Endodermal cell (in vitro differentiated cells): ENCODE measurements around the gene NR1D2. TPM values are rescaled to one million over a fixed set of nuclear protein-coding genes. Genes with fewer than 3 reads are reported as not detected.

ENCODE experiments used
- DNase-seq: peaks from one replicate; pipeline ENCODE4 v3.0.0-alpha.2; 2017
- H3K27ac ChIP-seq: 2 replicates; pipeline ENCODE4 v1.5.1; 2013; ENCODE audit warnings: mild to moderate bottlenecking, low read depth, low read length, moderate library complexity
- H3K27me3 ChIP-seq: 2 replicates; pipeline ENCODE4 v1.6.1; 2013; ENCODE audit warnings: mild to moderate bottlenecking, low read length, moderate library complexity; ENCODE audit not compliant: insufficient read depth, control insufficient read depth, poor library complexity, severe bottlenecking
- H3K36me3 ChIP-seq: 2 replicates; pipeline ENCODE4 v1.7.0; 2013; ENCODE audit warnings: mild to moderate bottlenecking, low read length, moderate library complexity; ENCODE audit not compliant: control insufficient read depth, insufficient read depth
- H3K4me1 ChIP-seq: one replicate; pipeline ENCODE4 v1.7.0; 2013; ENCODE audit warnings: low read length; ENCODE audit not compliant: control insufficient read depth, insufficient read depth
- H3K4me3 ChIP-seq: 2 replicates; pipeline ENCODE4 v1.5.1; 2013; ENCODE audit warnings: mild to moderate bottlenecking, low read length, moderate library complexity
- H3K9ac ChIP-seq: 2 replicates; pipeline ENCODE4 v1.6.1; 2013; ENCODE audit warnings: mild to moderate bottlenecking, low read length, moderate library complexity; ENCODE audit not compliant: poor library complexity, severe bottlenecking; ENCODE audit errors: extremely low read depth
- H3K9me3 ChIP-seq: 2 replicates; pipeline ENCODE4 v1.6.1; 2013; ENCODE audit warnings: mild to moderate bottlenecking, low read length, moderate library complexity; ENCODE audit not compliant: control insufficient read depth
- H3K27ac Mint-ChIP-seq: 2 replicates; pipeline ENCODE4 v1.8.0; 2020; ENCODE audit warnings: mixed read lengths
- H3K27me3 Mint-ChIP-seq: 2 replicates; pipeline ENCODE4 v1.8.0; 2021; ENCODE audit warnings: mild to moderate bottlenecking, mixed read lengths; ENCODE audit not compliant: insufficient read depth
- H3K36me3 Mint-ChIP-seq: 2 replicates; pipeline ENCODE4 v1.8.0; 2020; ENCODE audit warnings: low read depth, mixed read lengths
- H3K4me1 Mint-ChIP-seq: 2 replicates; pipeline ENCODE4 v1.8.0; 2020; ENCODE audit warnings: mixed read lengths
- H3K4me3 Mint-ChIP-seq: 2 replicates; pipeline ENCODE4 v1.8.0; 2020; ENCODE audit warnings: mild to moderate bottlenecking, moderate library complexity, mixed read lengths
- H3K9me3 Mint-ChIP-seq: 2 replicates; pipeline ENCODE4 v1.8.0; 2020; ENCODE audit warnings: mild to moderate bottlenecking, mixed read lengths
- WGBS, 2 experiments: methylation state at CpG; one replicate each; pipeline versions ENCODE4 v1.1.5 to v1.1.7; 2013; ENCODE audit warnings: missing lambda C conversion rate in 2 of 2, mixed read lengths in 1 of 2; ENCODE audit not compliant: insufficient coverage in 1 of 2, insufficient read length in 1 of 2; 5-methylcytosine and 5-hydroxymethylcytosine counted together
- total RNA-seq, 2 donors: library from RNA; stranded (reverse); fragmentation: NEBNext Ultra II Directional in 1 of 2; extraction: Animal tissue kit (Norgen Biotek cat#: 25700) in 1 of 2; gene quantifications; 2 replicates in 1 of 2; 3 replicates in 1 of 2; pipeline ENCODE4 v1.2.1, GENCODE V29; 2021
- TF ChIP-seq, protein P1 (sequence below): fragments of 200-600 bp; sonication (generic); conservative IDR thresholded peaks from 2 replicates; pipeline ENCODE4 v1.5.0; 2021; ENCODE audit warnings: antibody characterized with exemption, mild to moderate bottlenecking

Gene NR1D2
- total RNA-seq, 2 donors from 2014 or later, result 22.7 to 30.5 TPM

DNA sequence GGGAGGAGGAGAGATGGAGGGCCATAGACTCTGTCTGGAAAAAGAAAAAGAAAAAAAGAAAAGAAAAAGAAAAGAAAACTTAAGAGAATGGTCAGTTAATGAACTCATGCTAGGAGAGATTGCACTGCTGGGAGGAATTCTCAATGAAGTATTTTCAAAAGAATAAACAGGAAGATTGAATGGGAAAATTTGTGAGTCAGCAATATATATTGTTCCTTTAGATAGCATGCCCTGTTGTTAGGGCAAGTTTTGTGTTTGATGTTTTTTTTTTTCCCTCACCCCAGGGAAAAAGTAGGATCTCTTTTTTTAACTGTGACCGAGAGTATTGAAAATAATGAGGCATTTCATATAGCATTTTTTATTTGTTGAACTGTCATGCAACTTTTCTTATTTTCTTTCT is 7.8 kb upstream of the NR1D2 start:
- Mint-ChIP-seq H3K4me3 (no peak overlapping the region), H3K4me1 (peaks cover 12% of the 10 kb centered on the region)
- no CpG with 5 or more reads among the region's 1 CpG for WGBS, 2 experiments

DNA sequence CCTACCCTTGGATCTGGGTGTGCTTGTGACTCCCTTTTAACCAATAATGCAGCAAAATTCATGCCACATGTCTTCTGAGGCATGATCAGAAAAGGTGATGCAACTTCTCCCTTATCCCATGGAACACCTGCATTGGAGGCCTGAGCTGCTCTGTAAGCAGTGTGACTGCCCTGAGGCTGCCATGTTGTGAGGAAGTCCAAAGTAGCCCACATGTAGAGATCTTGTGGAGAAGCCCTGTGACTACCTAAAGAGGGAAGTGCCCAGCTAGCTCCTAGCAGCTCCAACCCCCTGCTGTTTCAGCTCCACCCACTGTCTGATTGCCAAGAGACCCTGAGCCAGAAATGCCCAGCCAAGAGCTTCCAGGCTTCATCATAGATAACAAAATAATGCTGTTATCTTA is 6.4 kb upstream of the NR1D2 start:
- Mint-ChIP-seq H3K36me3 (no peaks in the 10 kb centered on the region), H3K27ac (peak overlapping the region; percentile 57), H3K9me3 (peaks cover 5% of the 10 kb centered on the region), H3K4me3 (no peak overlapping the region), H3K4me1 (peaks cover 15% of the 10 kb centered on the region), H3K27me3 (peaks cover 17% of the 10 kb centered on the region)
- DNase-seq, result peak; percentile 85
- Histone ChIP-seq H3K4me1 (peaks cover 3% of the 10 kb centered on the region), H3K9ac (no peak overlapping the region), H3K4me3 (peak overlapping the region; percentile 65), H3K9me3 (peaks cover 11% of the 10 kb centered on the region), H3K27ac (no peak overlapping the region), H3K36me3 (no peaks in the 10 kb centered on the region), H3K27me3 (no peaks in the 10 kb centered on the region)
- TF ChIP-seq, protein P1, sequence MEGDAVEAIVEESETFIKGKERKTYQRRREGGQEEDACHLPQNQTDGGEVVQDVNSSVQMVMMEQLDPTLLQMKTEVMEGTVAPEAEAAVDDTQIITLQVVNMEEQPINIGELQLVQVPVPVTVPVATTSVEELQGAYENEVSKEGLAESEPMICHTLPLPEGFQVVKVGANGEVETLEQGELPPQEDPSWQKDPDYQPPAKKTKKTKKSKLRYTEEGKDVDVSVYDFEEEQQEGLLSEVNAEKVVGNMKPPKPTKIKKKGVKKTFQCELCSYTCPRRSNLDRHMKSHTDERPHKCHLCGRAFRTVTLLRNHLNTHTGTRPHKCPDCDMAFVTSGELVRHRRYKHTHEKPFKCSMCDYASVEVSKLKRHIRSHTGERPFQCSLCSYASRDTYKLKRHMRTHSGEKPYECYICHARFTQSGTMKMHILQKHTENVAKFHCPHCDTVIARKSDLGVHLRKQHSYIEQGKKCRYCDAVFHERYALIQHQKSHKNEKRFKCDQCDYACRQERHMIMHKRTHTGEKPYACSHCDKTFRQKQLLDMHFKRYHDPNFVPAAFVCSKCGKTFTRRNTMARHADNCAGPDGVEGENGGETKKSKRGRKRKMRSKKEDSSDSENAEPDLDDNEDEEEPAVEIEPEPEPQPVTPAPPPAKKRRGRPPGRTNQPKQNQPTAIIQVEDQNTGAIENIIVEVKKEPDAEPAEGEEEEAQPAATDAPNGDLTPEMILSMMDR, result no peak

More for the DNA sequence above, 7.8 kb upstream of the NR1D2 start:
- no peak for DNase-seq
- no peak overlapping the region for H3K9ac ChIP-seq
- Mint-ChIP-seq H3K27me3 (peaks cover 5% of the 10 kb centered on the region), H3K9me3 (peaks cover 5% of the 10 kb centered on the region), H3K36me3 (no peaks in the 10 kb centered on the region), H3K27ac (peak overlapping the region; percentile 19)
- no peaks in the 10 kb centered on the region for H3K4me1 ChIP-seq
- H3K27ac ChIP-seq, result no peak overlapping the region
- TF ChIP-seq, protein P1, result no peak
- no peaks in the 10 kb centered on the region for H3K27me3 ChIP-seq
- peaks cover 11% of the 10 kb centered on the region for H3K9me3 ChIP-seq
- H3K4me3 ChIP-seq, result no peak overlapping the region
- no peaks in the 10 kb centered on the region for H3K36me3 ChIP-seq

DNA sequence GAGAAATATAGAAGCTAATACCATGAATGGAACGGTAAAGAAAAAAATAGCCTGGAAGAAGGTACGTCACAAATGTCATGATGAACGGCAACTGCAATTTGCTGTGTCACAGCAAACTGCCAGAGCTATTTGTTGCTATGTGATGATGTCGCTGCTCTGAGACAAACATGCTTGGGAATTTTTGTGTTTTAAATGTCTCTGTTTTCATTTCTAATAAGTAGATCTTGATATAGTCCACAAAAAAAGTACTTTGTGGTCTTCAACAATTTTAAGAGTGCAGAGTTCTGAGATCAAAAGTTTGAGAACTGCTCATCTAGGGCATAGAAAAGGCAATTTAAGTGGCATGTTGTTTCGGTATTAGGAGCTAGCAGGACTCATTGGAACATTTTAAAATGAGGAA is 4.3 kb upstream of the NR1D2 start:
- Mint-ChIP-seq H3K27me3 (peaks cover 17% of the 10 kb centered on the region), H3K4me3 (no peak overlapping the region), H3K27ac (no peak overlapping the region), H3K36me3 (no peaks in the 10 kb centered on the region), H3K4me1 (peaks cover 23% of the 10 kb centered on the region), H3K9me3 (peaks cover 5% of the 10 kb centered on the region)
- WGBS, 2 experiments, result 92 to 98% methylated on average over 5 of the region's 5 CpGs
- Histone ChIP-seq H3K27ac (no peak overlapping the region), H3K9ac (no peak overlapping the region), H3K36me3 (no peaks in the 10 kb centered on the region), H3K4me3 (no peak overlapping the region), H3K4me1 (peaks cover 4% of the 10 kb centered on the region), H3K9me3 (peaks cover 11% of the 10 kb centered on the region), H3K27me3 (no peaks in the 10 kb centered on the region)
- TF ChIP-seq, protein P1, result no peak
- no peak for DNase-seq
